HG03066 (cell line): Measurements from ENCODE around the gene TICAM1.
"Not testable (repeated sequence)": the region's sequence is repeated elsewhere in the genome, so short reads cannot be mapped to it uniquely, and the experiment has no call there.

Experiments
- ATAC-seq: cut with Tn5 transposase; IDR thresholded peaks from one replicate; pipeline ENCODE4 v1.9.1; 2021; ENCODE audit warnings: low read depth; ENCODE audit not compliant: unreplicated experiment

TICAM1 gene

DNA sequence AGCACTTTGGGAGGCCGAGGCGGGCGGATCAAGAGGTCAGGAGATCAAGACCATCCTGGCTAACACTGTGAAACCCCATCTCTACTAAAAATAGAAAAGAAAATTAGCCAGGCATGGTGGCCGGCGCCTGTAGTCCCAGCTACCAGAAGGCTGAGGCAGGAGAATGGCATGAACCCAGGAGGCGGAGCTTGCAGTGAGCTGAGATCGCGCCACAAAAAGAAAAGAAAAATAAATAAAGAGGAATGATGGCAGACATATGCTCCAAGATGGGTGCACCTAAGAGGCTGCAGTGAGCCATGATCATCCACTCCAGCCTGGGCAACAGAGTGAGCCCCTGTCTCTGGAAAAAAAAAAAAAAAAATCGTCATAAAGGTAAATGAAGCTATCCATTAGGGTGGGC is 14.5 kb upstream of the TICAM1 start:
- not testable (repeated sequence) for ATAC-seq

DNA sequence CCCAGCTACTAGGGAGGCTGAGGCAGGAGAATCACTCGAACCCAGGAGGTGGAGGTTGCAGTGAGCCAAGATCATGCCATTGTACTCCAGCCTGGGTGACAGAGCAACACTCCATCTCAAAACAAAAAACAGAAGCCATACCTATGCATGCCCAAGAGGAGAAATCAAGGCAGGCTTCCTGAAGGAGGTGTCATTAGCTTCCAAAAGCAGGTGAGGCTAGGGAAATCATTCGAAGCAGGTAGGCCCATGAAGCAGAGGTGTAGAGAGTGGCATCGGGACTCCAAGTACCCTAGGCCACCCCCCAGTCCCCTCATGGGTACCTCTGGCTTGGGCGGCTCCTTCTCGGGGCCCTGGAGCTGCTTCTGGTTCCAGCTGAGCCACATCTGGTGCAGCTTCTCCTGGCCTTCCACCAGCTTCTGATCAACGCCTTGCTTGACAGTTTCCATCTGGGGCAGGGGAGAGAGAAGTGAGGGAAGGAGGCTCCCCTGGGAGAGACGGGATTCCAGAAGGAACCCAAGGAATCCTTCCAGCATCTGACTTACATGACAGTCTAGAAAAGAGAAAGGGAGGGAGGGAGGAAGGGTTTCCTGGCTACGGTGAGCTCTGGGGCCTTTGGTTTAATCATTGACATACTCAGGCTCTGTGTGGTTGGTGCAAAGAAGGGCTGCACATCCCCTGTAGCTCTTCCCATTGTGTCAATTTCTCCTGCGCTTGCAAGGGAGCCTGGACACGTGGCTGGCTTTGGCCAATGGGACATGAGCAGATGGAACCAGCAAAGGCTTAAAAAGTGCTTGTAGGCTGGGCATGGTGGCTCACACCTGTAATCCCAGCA is 13.1 kb upstream of the TICAM1 start:
- no peak for ATAC-seq

DNA sequence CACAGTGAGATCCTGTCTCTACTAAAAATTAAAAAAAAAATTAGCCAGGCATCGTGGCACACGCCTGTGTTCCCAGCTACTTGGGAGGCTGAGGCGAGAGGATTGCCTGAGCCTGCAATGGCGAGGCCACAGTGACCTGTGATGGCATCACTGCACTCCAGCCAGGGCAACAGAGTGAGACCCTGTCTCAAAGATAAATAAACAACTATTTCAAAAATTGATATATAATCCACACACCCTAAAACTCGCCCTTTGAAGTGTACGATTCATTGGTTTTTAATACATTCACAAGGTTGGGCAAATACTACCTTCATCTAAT is 12.1 kb upstream of the TICAM1 start:
- ATAC-seq: no peak

DNA sequence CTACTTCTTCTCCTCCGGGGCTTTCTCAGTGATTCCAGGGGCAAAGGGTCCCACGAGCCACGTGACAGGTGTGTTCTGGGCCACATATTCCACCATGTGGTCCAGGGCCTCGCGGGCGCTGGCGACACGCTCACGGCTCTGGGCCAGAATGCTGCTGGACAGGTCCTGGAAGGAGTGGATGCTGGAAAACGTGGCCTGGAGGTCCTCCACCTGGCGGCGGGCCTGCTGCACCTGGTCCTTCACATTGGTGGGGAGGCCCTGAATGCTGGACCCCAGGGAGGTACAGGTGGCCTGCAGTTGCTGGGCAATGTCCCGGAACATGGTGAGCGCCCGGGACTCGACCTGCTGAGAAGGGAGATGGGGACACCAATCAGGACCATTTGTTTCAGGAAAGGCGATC is 7.7 kb upstream of the TICAM1 start:
- no peak for ATAC-seq

DNA sequence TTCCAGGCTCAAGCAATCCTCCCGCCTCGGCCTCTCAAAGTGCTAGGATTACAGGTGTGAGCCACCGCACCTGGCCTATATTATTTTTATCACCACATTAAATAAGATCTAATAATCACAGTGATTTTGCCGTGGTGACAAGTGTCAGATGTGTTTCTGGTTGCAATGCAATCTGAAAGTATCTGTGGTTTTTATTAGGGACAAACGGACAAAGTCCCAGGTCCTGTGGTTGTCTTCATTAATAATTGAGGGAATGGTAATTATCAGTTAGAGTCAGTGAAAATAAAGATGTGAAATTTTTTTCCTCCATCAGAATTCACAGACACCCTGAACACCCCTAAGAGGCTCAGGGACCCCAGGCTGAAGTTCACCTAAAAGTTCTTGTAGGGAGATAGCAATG is 1.3 kb upstream of the TICAM1 start:
- ATAC-seq: no peak

DNA sequence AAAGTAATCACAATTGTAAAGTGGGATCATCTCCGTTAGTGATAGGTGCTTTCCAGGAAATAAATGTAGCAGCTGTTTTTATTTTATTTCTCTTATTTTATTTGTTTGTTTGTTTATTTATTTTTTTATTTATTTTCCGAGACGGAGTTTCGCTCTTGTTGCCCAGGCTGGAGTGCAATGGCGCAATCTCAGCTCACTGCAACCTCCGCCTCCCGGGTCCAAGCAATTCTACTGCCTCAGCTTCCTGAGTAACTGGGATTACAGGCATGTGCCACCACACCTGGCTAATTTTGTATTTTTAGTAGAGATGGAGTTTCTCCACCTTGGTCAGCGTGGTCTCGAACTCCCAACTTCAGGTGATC is 448 bp upstream of the TICAM1 start:
- not testable (repeated sequence) for ATAC-seq

DNA sequence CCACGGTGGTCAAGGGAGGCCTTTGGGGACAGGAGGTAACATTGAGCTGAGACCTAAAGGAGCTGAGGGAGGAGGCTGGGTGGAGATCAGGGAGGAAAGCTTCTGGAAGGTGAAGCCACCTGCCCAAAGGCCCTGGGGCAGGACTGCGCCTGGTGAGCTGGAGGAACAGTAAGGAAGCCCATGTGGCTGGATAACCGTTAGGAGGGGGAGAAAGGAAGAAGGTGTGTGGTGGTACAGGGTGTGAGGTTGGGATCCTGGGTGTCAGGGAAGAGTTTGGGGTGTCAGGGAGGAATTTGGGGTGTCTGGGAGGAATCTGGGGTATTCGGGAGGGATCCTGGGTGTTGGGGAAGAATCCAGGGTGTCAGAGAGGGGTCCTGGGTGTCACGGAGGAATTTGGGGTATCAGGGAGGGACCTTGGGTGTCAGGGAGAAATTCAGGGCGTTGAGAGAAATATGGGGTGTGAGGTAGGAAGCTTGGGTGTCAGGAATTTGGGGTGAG is 695 bp downstream of the TICAM1 start:
- ATAC-seq: no peak

DNA sequence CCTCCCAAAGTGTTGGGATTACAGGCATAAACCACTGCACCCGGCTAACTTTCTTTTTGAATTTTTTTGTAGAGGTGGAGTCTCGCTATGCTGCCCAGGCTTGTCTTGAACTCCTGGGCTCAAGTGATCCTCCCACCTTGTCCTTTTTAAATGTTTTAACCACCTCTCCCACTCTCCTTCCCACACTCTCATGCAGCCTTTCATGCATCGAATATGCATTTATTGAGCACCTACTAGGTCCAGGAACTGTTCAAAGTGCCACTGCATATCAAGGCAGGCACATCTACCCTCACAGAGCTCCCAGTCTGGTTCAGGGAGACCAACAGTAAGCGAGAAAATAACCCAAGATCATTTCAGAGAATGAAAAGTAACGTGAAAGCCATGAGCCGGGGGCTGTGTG is 1.2 kb downstream of the TICAM1 start:
- no peak for ATAC-seq

DNA sequence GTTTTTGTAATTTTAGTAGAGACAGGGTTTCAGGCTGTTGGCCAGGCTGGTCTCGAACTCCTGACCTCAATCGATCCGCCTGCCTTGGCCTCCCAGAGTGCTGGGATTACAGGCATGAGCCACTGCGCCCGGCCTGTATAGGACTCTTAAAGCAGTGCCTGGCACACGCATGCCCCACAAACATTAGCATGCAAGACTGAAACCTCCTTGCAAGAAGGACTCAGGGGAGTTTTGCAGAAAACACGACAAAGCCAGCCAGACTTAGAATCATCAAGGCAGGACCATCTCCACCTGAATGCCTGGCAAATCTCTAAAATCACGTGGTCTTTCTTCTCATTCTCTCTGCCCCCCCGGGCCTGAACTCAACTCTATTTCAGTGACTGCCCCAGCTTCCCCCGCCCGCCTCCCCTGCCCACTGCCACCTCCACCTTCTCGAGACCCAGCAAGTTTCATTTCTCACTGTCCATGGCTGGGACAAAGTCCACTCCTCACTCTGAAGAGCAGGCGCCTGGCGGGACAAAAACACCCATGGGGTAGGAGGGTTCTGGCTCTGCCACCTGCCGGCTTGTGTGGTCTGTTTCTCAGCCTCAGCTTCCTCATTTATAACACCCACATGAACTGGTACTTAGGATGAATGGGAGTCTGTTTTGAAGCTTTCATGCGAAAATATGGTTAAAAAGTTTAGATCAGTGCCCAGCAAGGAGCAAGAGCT is 2.4 kb downstream of the TICAM1 start:
- ATAC-seq: no peak

DNA sequence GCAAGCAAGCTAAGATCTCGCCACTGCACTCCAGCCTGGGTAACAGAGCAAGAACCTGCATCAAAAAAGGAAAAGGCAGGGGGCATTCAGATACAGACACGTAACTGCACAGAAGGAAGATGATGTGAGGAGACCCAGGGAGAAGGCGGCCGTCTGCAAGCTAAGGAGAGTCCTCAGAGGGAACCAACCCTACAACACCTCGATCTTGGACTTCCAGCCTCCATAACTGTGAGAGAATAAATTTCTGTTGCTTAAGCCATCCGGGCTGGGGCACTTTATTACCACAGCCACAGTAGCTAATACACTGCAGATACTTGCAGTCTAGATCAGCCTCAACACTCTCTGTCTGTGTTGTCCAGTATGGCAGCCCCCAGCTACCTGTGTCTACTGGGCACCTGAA is 7.9 kb downstream of the TICAM1 start:
- no peak for ATAC-seq

DNA sequence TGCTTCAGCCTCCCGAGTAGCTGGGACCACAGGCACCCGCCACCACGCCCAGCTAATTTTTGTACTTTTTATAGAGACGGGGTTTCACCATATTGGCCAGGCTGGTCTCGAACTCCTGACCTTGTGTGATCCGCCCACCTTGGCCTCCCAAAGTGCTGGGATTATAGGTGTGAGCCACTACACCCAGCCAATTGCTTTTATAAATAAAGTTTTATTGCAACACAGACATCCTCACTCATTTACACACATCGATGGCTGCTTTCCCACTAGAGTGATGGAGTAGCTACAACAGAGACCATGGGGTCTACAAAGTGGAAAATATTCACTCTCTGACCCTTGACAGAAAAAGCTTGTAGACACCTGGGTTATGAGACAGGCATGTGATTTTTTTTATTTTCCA is 9.2 kb downstream of the TICAM1 start:
- not testable (repeated sequence) for ATAC-seq

DNA sequence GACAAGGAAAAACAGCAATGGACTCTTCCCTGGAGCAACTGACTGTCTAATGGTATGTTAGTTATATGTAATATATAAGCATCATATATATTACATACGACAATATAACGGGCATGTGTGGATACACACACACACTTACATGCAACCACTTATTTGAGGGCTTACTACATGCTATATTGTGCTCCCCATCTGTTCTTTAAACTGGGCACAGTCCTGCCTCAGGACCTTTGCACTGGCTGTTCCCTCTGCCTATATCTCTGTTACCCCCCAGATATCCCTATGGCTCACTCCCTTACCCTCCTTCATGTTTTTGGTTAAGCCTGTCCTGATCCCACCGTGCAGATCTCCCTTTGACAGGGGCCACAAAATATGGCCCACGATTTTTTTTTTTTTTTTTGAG is 10.2 kb downstream of the TICAM1 start:
- no peak for ATAC-seq

DNA sequence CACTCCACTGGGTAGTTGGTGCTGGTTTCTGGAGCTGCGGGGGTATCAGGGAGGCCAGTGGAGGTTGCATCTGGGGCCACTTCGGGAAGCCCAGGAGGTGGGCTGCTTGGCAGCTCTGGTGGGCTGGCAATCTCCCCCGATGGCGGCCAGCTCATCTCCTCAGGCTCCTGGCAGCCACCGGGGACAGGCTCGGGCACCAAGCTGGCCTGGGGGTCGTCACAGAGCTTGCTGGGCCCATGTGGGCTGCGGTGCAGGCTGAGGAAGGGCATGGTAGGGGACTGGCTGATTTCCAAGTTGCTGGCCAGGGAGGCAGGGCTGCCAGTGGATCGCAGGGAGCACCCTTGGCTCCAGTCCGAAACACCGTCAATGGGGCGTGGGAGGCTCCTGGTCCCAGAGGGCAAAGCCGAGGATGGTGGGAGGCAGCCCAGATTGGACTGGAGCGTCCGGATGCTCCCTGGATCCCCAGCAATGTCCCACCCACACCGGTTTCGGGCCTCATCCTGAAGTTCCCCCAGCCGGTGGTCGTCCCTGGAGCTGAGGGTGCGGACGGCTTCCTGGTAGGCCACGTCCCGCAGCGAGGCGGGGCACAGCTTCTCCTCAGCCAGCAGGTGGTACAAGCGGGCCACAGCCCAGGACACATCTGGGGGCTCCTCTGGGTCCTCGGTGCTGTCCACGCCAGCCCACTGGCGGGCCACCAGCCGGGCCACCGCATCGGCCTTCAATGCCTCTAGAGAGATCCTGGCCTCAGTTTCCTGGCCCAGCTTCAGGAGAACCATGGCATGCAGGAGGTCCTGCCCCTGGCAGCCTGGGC is 13.8 kb downstream of the TICAM1 start:
- no peak for ATAC-seq

DNA sequence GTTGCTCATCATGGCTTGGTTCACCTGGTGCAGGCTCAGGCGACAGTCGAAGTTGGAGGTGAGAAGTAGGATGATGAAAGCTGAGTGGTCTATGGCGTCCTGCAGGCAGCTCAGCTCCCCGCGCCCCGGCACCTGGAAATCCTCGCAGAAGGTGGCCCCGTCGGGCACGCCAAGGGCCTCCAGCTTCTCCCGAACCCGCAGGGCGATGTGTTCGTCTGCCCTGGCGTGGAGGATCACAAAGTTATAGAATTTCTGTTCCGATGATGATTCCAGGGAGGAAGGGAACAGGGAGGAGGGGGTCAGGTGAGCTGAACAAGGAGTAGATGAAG is 14.6 kb downstream of the TICAM1 start:
- no peak for ATAC-seq

DNA sequence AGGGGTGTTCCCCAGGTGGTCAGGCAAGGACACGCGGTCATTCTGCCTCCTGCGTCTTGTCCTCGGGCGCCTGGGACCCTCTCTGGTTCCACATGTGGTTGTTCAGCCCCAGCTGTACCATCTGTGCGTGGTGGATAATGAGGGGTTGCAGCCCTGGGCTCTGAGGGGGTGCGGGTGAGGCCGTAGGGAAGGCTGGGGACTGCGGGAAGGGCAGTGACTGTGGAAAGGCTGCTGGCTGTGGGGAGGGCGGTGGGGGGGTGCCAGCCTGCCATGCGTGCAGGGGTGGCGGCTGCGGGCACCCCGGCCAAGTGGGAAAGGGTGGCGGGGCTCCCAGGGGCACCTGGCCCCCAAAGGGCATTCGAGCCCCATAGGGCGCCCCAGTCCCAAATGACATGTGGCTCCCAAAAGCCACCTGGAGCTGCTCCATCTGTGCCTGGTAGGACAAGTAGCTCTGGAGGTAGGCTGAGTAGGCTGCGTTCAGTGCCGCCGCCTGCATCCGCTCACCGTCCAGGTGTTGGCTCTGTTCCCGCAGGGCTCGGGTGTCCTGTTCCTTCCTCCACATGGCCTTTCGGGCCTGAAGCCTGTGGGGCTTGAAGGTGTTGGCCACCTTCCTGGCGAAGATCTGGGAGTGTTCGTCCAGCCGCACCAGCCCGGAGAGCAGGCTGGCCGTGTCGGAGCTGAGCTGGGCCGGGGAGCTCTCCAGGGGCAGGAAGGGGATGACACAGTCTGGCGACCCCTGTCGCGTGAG is 15.1 kb downstream of the TICAM1 start:
- ATAC-seq: no peak

DNA sequence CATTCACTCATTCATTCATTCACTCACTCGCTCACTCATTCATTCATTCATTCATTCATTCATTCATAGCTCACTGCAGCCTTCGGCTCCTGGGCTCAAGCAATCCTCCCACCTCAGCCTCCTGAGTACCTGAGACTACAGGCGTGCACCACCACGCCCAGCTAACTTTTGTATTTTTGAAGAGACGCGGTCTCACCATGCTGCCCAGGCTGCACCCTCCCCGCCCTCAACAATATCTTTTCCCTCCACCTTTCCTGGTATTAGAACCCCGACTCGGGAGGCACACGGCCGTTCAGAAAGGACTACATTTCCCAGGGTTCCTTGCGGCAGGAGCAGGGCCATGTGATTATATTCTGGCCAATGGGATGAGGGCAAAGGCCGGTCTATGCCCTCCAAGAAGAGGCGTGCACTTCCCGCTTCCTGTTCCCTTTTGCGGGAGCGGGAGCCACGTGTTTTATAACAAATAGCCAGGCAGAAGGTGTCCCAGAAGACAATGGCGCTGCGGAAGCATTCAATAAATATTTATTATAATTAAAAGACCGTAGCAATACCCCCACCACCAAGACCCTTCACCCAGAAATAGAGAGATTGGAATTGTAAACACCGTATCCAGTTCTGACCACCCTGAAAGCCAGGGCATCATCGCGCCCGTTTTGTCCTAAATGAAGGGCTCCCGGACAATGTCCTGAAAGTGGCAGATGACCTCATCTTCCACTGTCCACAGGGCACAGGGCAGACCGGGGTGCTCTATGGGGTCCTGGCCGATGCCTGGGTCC is 15.9 kb downstream of the TICAM1 start:
- ATAC-seq: no peak

DNA sequence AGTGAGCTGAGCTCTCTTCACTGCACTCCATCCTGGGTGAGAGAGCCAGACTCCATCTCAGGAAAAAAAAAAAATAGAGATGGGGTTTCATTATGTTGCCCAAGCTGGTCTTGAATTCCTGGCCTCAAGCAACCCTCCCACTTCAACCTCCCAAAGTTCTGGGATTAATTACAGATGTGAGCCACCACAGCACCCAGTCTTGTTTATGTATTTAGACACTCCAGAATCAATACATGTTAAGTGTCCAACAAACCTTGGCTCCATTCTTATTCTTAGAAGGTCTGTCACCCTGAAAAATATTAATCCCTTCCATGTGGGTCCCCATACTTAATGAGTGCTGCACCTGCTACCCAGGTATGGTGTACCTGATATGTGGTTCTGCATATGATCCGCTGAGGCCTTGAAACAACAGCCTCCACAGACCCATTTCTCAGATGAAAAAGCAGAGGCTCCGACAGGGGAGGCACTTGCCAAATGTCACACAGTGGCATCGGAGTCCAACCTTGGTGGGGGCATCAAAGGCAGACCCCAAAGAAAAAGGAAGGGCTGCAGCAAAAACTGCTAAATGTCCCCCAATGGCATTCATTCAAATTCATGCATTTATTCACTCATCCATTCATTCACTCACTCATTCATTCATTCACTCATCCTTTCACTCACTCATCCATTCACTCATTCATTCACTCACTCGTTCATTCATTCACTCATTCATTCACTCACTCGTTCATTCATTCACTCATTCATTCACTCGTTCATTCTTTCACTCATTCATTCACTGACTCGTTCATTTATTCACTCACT is 16.7 kb downstream of the TICAM1 start:
- ATAC-seq: no peak

DNA sequence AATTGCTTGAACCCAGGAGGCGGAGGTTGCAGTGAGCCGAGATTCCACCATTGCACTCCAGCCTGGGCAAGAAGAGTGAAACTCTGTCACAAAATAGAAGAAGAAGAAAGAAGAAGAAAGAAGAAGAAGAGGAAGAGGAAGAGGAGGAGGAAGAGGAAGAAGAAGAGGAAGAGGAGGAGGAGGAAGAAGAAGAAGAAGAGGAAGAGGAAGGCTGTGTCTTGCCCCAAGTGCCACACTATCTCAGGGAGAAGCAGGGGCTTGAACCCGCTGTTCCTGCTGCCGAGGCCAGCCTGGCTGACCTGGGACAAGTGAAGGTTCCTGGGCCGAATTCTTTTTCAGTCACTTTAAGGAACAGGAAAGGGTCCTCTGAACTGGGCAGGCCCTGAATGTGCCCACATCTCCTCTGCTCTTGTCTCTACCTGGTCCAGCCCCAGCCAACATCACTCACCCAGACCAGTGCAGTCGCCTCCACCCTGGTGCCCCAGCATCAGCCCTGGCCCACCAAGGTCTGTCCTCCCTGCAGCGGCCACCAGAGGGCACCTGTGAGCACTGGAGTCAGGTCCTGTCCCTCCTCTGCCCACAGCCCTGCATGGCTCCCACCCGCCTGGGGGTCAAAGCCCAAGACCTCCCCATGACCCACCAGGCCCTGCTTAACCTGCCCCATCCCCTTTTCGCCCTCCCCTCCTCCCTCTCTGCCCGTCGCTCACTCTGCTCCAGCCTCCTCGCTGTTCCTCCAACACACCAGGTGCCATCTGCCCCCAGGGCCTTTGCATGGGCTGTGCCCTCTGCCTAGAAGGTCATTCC is 20.0 kb downstream of the TICAM1 start:
- no peak for ATAC-seq
